Measurements from ENCODE around the gene ALDH1L1. TPM values are rescaled to one million over a fixed set of nuclear protein-coding genes. Genes with fewer than 3 reads are reported as not detected.

ALDH1L1 gene
- total RNA-seq, 2 experiments from 2014 or later: not detected

DNA sequence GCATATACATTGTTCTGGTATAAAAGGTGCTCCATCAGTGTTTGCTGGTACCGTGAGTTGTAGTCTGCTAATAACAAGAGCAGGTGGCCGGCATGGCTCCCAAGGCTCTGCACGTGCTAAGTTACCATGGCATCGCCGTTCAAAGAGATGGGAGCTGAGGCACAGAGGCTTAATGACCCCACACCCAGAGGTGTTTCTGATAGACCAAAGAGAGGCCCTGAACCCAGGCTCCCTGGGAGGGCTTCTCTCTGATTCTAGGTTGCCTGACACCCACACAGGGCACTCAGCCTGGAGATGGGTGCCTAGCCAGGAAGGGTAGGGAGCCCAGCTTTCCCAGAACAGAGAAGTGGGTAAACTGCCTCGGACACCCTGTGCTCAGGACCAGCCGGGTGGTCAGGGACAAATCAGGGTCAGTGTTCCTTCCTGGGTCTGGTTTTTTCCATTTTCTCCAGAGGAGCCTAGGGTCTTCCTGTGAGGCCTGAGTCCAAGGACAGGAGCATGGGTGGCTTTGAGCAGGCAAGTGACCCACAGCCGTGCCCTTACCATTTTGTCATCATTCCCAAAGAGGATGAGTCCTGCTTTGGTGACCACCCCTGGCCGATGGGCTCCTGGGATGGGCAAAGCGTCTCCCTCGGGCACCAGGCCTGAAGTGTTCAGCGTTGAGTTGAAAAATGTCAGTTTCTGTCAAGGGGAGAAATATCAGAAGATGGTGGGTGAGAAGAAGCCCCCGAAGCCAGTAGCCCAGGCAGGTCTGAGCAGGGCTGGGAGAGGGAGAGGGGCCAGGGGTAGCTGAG is 27.3 kb downstream of the ALDH1L1 start:
- TF ChIP-seq, protein P1, sequence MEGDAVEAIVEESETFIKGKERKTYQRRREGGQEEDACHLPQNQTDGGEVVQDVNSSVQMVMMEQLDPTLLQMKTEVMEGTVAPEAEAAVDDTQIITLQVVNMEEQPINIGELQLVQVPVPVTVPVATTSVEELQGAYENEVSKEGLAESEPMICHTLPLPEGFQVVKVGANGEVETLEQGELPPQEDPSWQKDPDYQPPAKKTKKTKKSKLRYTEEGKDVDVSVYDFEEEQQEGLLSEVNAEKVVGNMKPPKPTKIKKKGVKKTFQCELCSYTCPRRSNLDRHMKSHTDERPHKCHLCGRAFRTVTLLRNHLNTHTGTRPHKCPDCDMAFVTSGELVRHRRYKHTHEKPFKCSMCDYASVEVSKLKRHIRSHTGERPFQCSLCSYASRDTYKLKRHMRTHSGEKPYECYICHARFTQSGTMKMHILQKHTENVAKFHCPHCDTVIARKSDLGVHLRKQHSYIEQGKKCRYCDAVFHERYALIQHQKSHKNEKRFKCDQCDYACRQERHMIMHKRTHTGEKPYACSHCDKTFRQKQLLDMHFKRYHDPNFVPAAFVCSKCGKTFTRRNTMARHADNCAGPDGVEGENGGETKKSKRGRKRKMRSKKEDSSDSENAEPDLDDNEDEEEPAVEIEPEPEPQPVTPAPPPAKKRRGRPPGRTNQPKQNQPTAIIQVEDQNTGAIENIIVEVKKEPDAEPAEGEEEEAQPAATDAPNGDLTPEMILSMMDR (IDR thresholded peaks at IDR 0.05): no peak
- DNase-seq (no peak), ATAC-seq (no peak)
- Mint-ChIP-seq H3K4me1 (ENCODE audit: low read depth) (no peaks in the 10 kb centered on the region), H3K4me3 (no peak overlapping the region), H3K36me3 (ENCODE audit: low read depth) (no peaks in the 10 kb centered on the region), H3K9me3 (no peaks in the 10 kb centered on the region), H3K27ac (no peak overlapping the region), H3K27me3 (no peaks in the 10 kb centered on the region)
- intact Hi-C loops (cut with micrococcal nuclease): no loop called here
- CTCF ChIA-PET: interaction anchor here (1.1 kb wide), 1 partner anchor 18 kb away, joined by 4 read pairs; no protein-coding TSS in a partner anchor
- POLR2A ChIA-PET: no interaction called here

DNA sequence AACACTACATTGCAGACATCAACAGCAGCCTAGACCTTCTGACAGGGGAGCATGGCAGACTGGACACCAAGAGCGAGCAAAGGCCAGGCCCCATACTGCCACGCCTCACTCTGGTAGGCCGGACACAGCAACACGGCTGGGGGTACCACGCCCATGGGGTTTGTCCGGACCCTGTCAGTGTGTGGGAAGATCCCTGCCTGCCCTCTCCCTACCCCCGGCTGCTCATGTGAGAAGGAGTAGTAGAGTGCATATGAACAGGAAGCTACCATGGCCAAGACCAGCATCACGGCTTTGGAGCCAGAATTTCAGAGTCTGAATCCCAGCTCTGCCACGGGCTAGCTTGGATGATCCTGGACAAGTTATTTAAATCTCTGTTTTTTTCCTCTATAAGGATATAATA is 27.9 kb downstream of the ALDH1L1 start:
- no peaks in the 10 kb centered on the region for H3K4me1 Mint-ChIP-seq (ENCODE audit: low read depth)
- H3K9me3 Mint-ChIP-seq: no peaks in the 10 kb centered on the region
- no peak overlapping the region for H3K27ac Mint-ChIP-seq
- intact Hi-C loops (cut with micrococcal nuclease): no loop called here
- no peaks in the 10 kb centered on the region for H3K27me3 Mint-ChIP-seq
- ChIA-PET CTCF (no interaction called here), POLR2A (no interaction called here)
- TF ChIP-seq, protein P1 (IDR thresholded peaks at IDR 0.05): no peak
- DNase-seq (no peak), ATAC-seq (no peak)
- H3K4me3 Mint-ChIP-seq: no peak overlapping the region
- no peaks in the 10 kb centered on the region for H3K36me3 Mint-ChIP-seq (ENCODE audit: low read depth)

DNA sequence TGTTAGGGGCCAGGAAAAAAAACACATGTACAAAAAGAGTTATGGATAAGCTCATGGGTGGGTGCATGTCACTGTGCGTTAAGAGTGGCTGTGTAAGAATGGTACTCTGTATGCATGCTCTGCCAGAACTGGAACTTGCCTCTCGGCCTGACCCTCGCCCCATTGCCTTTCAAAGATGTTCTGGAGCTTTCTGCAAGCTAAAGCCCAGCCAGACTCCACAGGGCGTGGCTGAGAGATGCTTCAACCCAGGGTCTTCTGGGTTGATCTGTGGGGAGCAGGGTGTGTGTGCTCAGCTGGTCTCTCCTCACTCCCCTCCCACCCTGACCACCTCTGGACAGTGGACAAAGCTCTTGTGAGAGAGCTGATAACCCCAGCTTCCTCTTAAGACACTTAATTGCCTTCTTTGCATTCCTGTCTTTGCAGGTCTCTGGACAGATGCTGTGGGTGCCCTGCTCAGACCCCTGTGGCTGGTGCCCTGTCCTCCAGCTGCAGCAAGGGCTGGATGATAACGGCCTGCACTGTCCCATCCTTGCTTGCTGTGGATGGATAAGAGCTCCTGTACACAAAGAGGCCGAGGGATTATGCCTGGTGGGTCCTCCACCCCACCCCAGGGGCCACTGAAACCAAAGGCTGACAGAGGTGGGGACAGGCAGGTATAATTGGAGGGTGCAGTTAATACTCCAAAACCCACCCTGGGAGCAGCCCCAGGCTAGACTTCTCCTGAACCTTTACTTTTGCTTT is 28.7 kb downstream of the ALDH1L1 start:
- H3K27ac Mint-ChIP-seq: no peak overlapping the region
- TF ChIP-seq, protein P1 (IDR thresholded peaks at IDR 0.05): no peak
- intact Hi-C loops (cut with micrococcal nuclease): no loop called here
- CTCF ChIA-PET: interaction anchor here (0.7 to 3.5 kb wide), 5 partner anchors 12 to 53 kb away, joined by 3 to 12 read pairs (median 3); no protein-coding TSS in a partner anchor
- H3K4me1 Mint-ChIP-seq (ENCODE audit: low read depth): no peaks in the 10 kb centered on the region
- no peak overlapping the region for H3K4me3 Mint-ChIP-seq
- H3K36me3 Mint-ChIP-seq (ENCODE audit: low read depth): no peaks in the 10 kb centered on the region
- H3K9me3 Mint-ChIP-seq: no peaks in the 10 kb centered on the region
- POLR2A ChIA-PET: no interaction called here
- no peak for ATAC-seq
- no peak for DNase-seq
- H3K27me3 Mint-ChIP-seq: no peaks in the 10 kb centered on the region

DNA sequence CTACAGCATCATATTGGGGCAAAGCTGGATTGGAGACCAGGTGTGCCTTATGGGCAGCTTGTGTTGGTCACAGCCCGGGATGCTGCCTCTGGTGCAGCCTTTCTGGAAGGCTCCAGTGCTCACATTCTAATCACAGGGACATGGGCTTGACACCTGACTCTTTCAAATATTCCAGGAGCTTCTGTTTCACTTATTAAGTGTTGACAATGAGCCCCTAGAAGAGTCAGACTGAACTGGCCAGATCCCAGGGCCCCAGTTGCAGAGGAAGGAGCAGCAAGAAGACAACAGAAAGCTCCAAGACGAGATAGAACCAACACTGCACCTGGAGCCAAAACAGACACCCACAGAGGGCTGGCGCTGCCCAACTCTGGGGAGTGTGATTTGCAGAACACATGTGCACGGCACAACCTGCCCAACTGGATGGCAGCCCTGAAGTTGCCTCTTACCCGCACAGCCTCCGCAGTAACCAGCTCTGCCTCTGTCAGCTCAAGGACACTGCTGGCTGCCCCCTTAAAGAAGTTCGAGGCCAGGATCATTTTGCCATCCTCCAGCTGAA is 30.3 kb downstream of the ALDH1L1 start:
- Mint-ChIP-seq H3K27me3 (no peaks in the 10 kb centered on the region), H3K4me1 (ENCODE audit: low read depth) (no peaks in the 10 kb centered on the region), H3K36me3 (ENCODE audit: low read depth) (no peaks in the 10 kb centered on the region), H3K9me3 (no peaks in the 10 kb centered on the region), H3K4me3 (no peak overlapping the region), H3K27ac (no peak overlapping the region)
- ATAC-seq (no peak), DNase-seq (no peak)
- POLR2A ChIA-PET: no interaction called here
- intact Hi-C loops (cut with micrococcal nuclease): no loop called here
- TF ChIP-seq, protein P1 (IDR thresholded peaks at IDR 0.05): no peak
- CTCF ChIA-PET: interaction anchor here (3.5 kb wide), 1 partner anchor 16 kb away, joined by 12 read pairs; no protein-coding TSS in a partner anchor
